ENCODE measurements around the gene EHD2.

GRCh38 chr19:47694466-47695273, 18.6 kb upstream of the EHD2 start:
- no peak for TF ChIP-seq CREB1 (IDR thresholded peaks at IDR 0.05; ENCODE audit: low read depth)
- TF ChIP-seq EP300 (IDR thresholded peaks at IDR 0.05; ENCODE audit: borderline replicate concordance) = no peak
- no peak for TF ChIP-seq RAD21 (IDR thresholded peaks at IDR 0.05; ENCODE audit: low read depth)
- no peak for TF ChIP-seq NFIC (IDR thresholded peaks at IDR 0.05)
- no peak for TF ChIP-seq MAX (IDR thresholded peaks at IDR 0.05)
- TF ChIP-seq TAF1 (IDR thresholded peaks at IDR 0.05; ENCODE audit: low read depth) = no peak
- no peak for TF ChIP-seq TCF12 (IDR thresholded peaks at IDR 0.05; ENCODE audit: low read depth)
- no peak for TF ChIP-seq YY1 (IDR thresholded peaks at IDR 0.05; ENCODE audit: low read depth)
- no peak for TF ChIP-seq CEBPB (IDR thresholded peaks at IDR 0.05)
- TF ChIP-seq EGR1 (IDR thresholded peaks at IDR 0.05) = no peak

All from Ishikawa (cell line).